ENCODE data around the gene NPR3. TPM values are rescaled to one million over a fixed set of nuclear protein-coding genes. Genes with fewer than 3 reads are reported as not detected.

NPR3 gene
- total RNA-seq, 1 experiment from 2014 or later = not detected

- H3K27me3 Mint-ChIP-seq (ENCODE audit: low read depth) = peaks cover 2% of the 10 kb centered on the region; the same call in 1 of the 2 replicates
- H2AFZ ChIP-seq (ENCODE audit: low read length) = no peak overlapping the region
Measured at GRCh38 chr5:32802764-32803163, 91.6 kb downstream of the NPR3 start.

More at GRCh38 chr5:32802764-32803163, 91.6 kb downstream of the NPR3 start:
- no peak overlapping the region for H3K9ac ChIP-seq (ENCODE audit: extremely low read depth, insufficient read length, low read length)
- H2AK5ac ChIP-seq (ENCODE audit: insufficient read length, low read length) = no peak overlapping the region
- no peak overlapping the region for H3K4me2 ChIP-seq (ENCODE audit: insufficient read depth, insufficient read length, low read length)
- H2BK20ac ChIP-seq (ENCODE audit: low read depth, low read length, poor library complexity, severe bottlenecking) = no peak overlapping the region
- Mint-ChIP-seq H3K9me3 (peaks cover 19 to 24% of the 10 kb centered on the region in 2 experiments), H3K27ac (no peak overlapping the region), H3K4me1 (no peaks in the 10 kb centered on the region), H3K4me3 (no peak overlapping the region), H3K36me3 (ENCODE audit: insufficient read depth in 1 of 3, low read depth in 3 of 3) (peaks cover 0 to 7% (median 5%) of the 10 kb centered on the region in 3 experiments; a peak in 5 of 7 replicates)
- no peak overlapping the region for H3K56ac ChIP-seq (ENCODE audit: insufficient read length, low read depth, low read length)
- H3K4me1 ChIP-seq (ENCODE audit: insufficient read depth, low read length) = no peaks in the 10 kb centered on the region
- H3K23me2 ChIP-seq (ENCODE audit: insufficient read length, low read depth, low read length, poor library complexity, severe bottlenecking) = no peaks in the 10 kb centered on the region
- no peak for DNase-seq
- no peak overlapping the region for H3K14ac ChIP-seq (ENCODE audit: insufficient read depth, low read length)
- no peak overlapping the region for H3T11ph ChIP-seq (ENCODE audit: low read length)
- no peak overlapping the region for H3K23ac ChIP-seq (ENCODE audit: insufficient read length, low read depth, low read length)
- no peaks in the 10 kb centered on the region for H3K27me3 ChIP-seq (ENCODE audit: insufficient read depth, low read length)
- no peak overlapping the region for H4K91ac ChIP-seq (ENCODE audit: insufficient read length, low read depth, low read length)
- no peak overlapping the region for H2BK12ac ChIP-seq (ENCODE audit: insufficient read length, low read depth, low read length)
- no peak overlapping the region for H2BK5ac ChIP-seq (ENCODE audit: insufficient read length, low read length)
- no peaks in the 10 kb centered on the region for H3K79me2 ChIP-seq (ENCODE audit: insufficient read depth, low read length)
- no peak overlapping the region for H2BK120ac ChIP-seq (ENCODE audit: low read depth, low read length, poor library complexity, severe bottlenecking)
- H4K20me1 ChIP-seq (ENCODE audit: control insufficient read depth, insufficient read depth, insufficient read length) = no peaks in the 10 kb centered on the region
- H3K27ac ChIP-seq (ENCODE audit: insufficient read length, low read depth, low read length) = no peak overlapping the region
- H3K9me3 ChIP-seq (ENCODE audit: control insufficient read depth, low read depth, low read length) = no peaks in the 10 kb centered on the region
- H3K18ac ChIP-seq (ENCODE audit: insufficient read length, low read depth, low read length) = no peak overlapping the region
- no peak overlapping the region for H4K8ac ChIP-seq (replicated peaks; ENCODE audit: insufficient read length, low read depth, low read length)
- H3K4ac ChIP-seq (ENCODE audit: low read depth, low read length) = no peak overlapping the region
- H2BK15ac ChIP-seq (ENCODE audit: low read depth, low read length) = no peak overlapping the region
- H3K79me1 ChIP-seq (ENCODE audit: insufficient read depth, low read depth, low read length, poor library complexity, severe bottlenecking) = no peaks in the 10 kb centered on the region
- no peak for TF ChIP-seq CTCF (conservative IDR thresholded peaks at IDR 0.05)
- no peak overlapping the region for H4K5ac ChIP-seq (ENCODE audit: insufficient read length, low read depth, low read length)
- no CpG with 5 or more reads among the region's 7 CpGs for WGBS (ENCODE audit: extremely low coverage, insufficient read length, low lambda C conversion rate)

Measured in H9 (cell line).